HepG2 (cell line): Measurements from ENCODE around the gene DMRT1. TPM values are rescaled to one million over a fixed set of nuclear protein-coding genes. Genes with fewer than 3 reads are reported as not detected.

ENCODE experiments used
- ATAC-seq: fragments of 200-7000 bp; cut with Tn5 transposase; 3 replicates; pipeline ENCODE4 v1.9.1; 2020; ENCODE audit warnings: mild to moderate bottlenecking, moderate library complexity
- BruUV-seq: library from RNA; stranded (reverse); fragments of 400-500 nt; replicated peaks from 2 replicates; lab custom pipeline; 2021; lab: Mats Ljungman, UMichigan
- CTCF ChIA-PET: fragments of 300-600 bp; formaldehyde crosslinking; extraction: SDS; loops from one replicate; lab custom pipeline; 2021; ENCODE audit warnings: low total read pairs, inconsistent platforms, low intra/inter-chr PET ratio; lab: Yijun Ruan, JAX
- POLR2A ChIA-PET: fragments of 350-600 bp; sonication (Branson Sonifier 250); formaldehyde crosslinking; loops from one replicate; lab custom pipeline; 2020; ENCODE audit warnings: antibody characterized with exemption, inconsistent platforms; lab: Yijun Ruan, JAX
- DNase-seq: peaks from one replicate; pipeline ENCODE4 v3.0.0-alpha.2; 2015; ENCODE audit warnings: low spot score
- FAIRE-seq: peaks from 3 replicates; lab custom pipeline; 2011; peaks lifted over from hg19 to GRCh38; lab: Jason Lieb, UNC
- H2AFZ ChIP-seq: one replicate; pipeline ENCODE4 v1.6.1; 2011; ENCODE audit warnings: low read length, inconsistent platforms
- H3K27ac ChIP-seq: fragments of 300-600 bp; 3 replicates; pipeline ENCODE4 v1.8.0; 2011; ENCODE audit warnings: mixed run types, mild to moderate bottlenecking, mixed read lengths, low read length, inconsistent platforms; ENCODE audit not compliant: insufficient read depth; ENCODE audit errors: extremely low read length
- H3K27me3 ChIP-seq, 2 experiments: fragments of 200-600 bp in 1 of 2; 2 replicates in 1 of 2; 3 replicates in 1 of 2; pipeline versions ENCODE4 v1.6.0 to v1.8.0; 2011; ENCODE audit warnings: low read length in 2 of 2, mild to moderate bottlenecking in 2 of 2, moderate library complexity in 2 of 2, inconsistent platforms in 1 of 2; ENCODE audit not compliant: insufficient read depth in 2 of 2, control insufficient read depth in 1 of 2
- H3K36me3 ChIP-seq, 2 experiments: fragments of 200-600 bp in 1 of 2; replicated peaks in 1 of 2; 2 replicates in 1 of 2; 3 replicates in 1 of 2; pipeline versions ENCODE4 v1.5.1 to v1.8.0; 2011; ENCODE audit warnings: low read length in 2 of 2, inconsistent platforms in 1 of 2; ENCODE audit not compliant: insufficient read depth in 2 of 2, control insufficient read depth in 1 of 2
- H3K4me1 ChIP-seq: 2 replicates; pipeline ENCODE4 v1.5.1; 2012; ENCODE audit warnings: low read length, inconsistent platforms; ENCODE audit not compliant: insufficient read depth
- H3K4me2 ChIP-seq: 2 replicates; pipeline ENCODE4 v1.6.0; 2011; ENCODE audit warnings: low read depth, low read length, inconsistent platforms
- H3K4me3 ChIP-seq, 3 experiments: fragments of 200-600 bp in 1 of 3; sonication (generic), shearing (Covaris generic) in 1 of 3; replicated peaks in 1 of 3; 2 replicates each; pipeline ENCODE4 v1.5.1; 2011 to 2016; ENCODE audit warnings: low read length in 3 of 3, inconsistent platforms in 2 of 3, low read depth in 2 of 3, mild to moderate bottlenecking in 2 of 3, control low read depth in 1 of 3, mixed read lengths in 1 of 3; ENCODE audit not compliant: insufficient read depth in 1 of 3
- H3K79me2 ChIP-seq: one replicate; pipeline ENCODE4 v1.6.1; 2011; ENCODE audit warnings: low read length, inconsistent platforms; ENCODE audit not compliant: insufficient read depth
- H3K9ac ChIP-seq: 2 replicates; pipeline ENCODE4 v1.6.0; 2011; ENCODE audit warnings: mild to moderate bottlenecking, low read depth, low read length, inconsistent platforms; ENCODE audit not compliant: insufficient read depth
- H3K9me3 ChIP-seq: 2 replicates; pipeline ENCODE4 v1.5.1; 2012; ENCODE audit warnings: mild to moderate bottlenecking, low read length
- H4K20me1 ChIP-seq: 2 replicates; pipeline ENCODE4 v1.6.0; 2011; ENCODE audit warnings: inconsistent platforms, mild to moderate bottlenecking, low read length, moderate library complexity; ENCODE audit not compliant: insufficient read depth
- BHLHE40 ChIP-seq: IDR thresholded peaks from 2 replicates; pipeline ENCODE4 v1.6.1; 2011; ENCODE audit warnings: low read length, improper control_type of control experiment
- CTCF ChIP-seq: sonication (generic); formaldehyde crosslinking; IDR thresholded peaks from 2 replicates; pipeline ENCODE4 v1.5.0; 2020; ENCODE audit warnings: mild to moderate bottlenecking, missing genetic modification reagents, moderate library complexity
- EHMT2 ChIP-seq: fragments of 200-600 bp; sonication (generic); IDR thresholded peaks from 2 replicates; pipeline ENCODE4 v1.7.0; 2017; ENCODE audit warnings: antibody characterized with exemption, low read depth, low read length, borderline replicate concordance
- HMGXB3 ChIP-seq: sonication (generic); formaldehyde crosslinking; IDR thresholded peaks from 2 replicates; pipeline ENCODE4 v1.4.0; 2020; ENCODE audit warnings: missing genetic modification reagents, borderline replicate concordance
- KDM2A ChIP-seq: sonication (generic); formaldehyde crosslinking; IDR thresholded peaks from 2 replicates; pipeline ENCODE4 v1.4.0; 2020; ENCODE audit warnings: low read depth, missing genetic modification reagents, borderline replicate concordance
- THAP11 ChIP-seq: IDR thresholded peaks from 2 replicates; pipeline ENCODE4 v1.6.1; 2016; ENCODE audit warnings: missing biosample characterization, missing genetic modification reagents
- ZFX ChIP-seq: sonication (generic); formaldehyde crosslinking; IDR thresholded peaks from 2 replicates; pipeline ENCODE4 v1.4.0; 2020; ENCODE audit warnings: mild to moderate bottlenecking, low read depth, missing genetic modification reagents, moderate library complexity
- ZNF142 ChIP-seq: sonication (generic); formaldehyde crosslinking; IDR thresholded peaks from 2 replicates; pipeline ENCODE4 v1.4.0; 2020; ENCODE audit warnings: missing genetic modification reagents
- ZNF839 ChIP-seq: sonication (generic); formaldehyde crosslinking; IDR thresholded peaks from 2 replicates; pipeline ENCODE4 v1.4.0; 2020; ENCODE audit warnings: missing genetic modification reagents, mild to moderate bottlenecking, borderline replicate concordance
- WGBS: methylation state at CpG from one replicate; pipeline ENCODE4 v1.1.6; 2017; ENCODE audit warnings: low lambda C conversion rate; 5-methylcytosine and 5-hydroxymethylcytosine counted together
- in situ Hi-C: cut with HindIII; loops from 2 replicates; pipeline ENCODE4 v1.10.0; 2017; ENCODE audit warnings: low pct_unique_long_range_greater_than_20kb; ENCODE audit not compliant: extremely low pct_ligation_motif_present
- intact Hi-C: fragments of 100-400 bp; cut with micrococcal nuclease; formaldehyde crosslinking; loops from one replicate; pipeline ENCODE4 v1.10.0; 2022; ENCODE audit not compliant: unreplicated experiment
- polyA plus RNA-seq, 8 experiments: library from polyadenylated mRNA; depleted of rRNA in 3 of 8; stranded (reverse) in 7 of 8; unstranded in 1 of 8; fragments of >200 nt; fragmentation: Illumina TruSeq in 4 of 8; extraction: Trizol in 4 of 8; gene quantifications; 2 replicates each; pipeline versions ENCODE4 v1.2.1 to v1.2.3, GENCODE V29; 2011 to 2016; ENCODE audit warnings: low read depth in 4 of 8, missing spikeins in 1 of 8, mixed read lengths in 1 of 8; ENCODE audit not compliant: insufficient read depth in 1 of 8
- total RNA-seq, 5 experiments: library from RNA; depleted of rRNA; stranded (reverse); fragments of >200 nt; fragmentation: Illumina TruSeq; extraction: Trizol; gene quantifications; 2 replicates each; pipeline ENCODE4 v1.2.3, GENCODE V29; 2016; ENCODE audit warnings: low read depth in 1 of 5

The DMRT1 gene
- total and polyA plus RNA-seq, 2 of the 13 experiments (the other 11 are each of a cell fraction or from before 2014, with no cell fraction given) = not detected

GRCh38 chr9:1009101-1009707 lies 167.7 kb downstream of the DMRT1 start:
- ATAC-seq (peak; percentile 99), FAIRE-seq (peak; percentile 77), DNase-seq (peak; percentile 60)
- in situ Hi-C loops = no loop called here
- no peaks in the 10 kb centered on the region for H3K4me1 ChIP-seq
- H3K27me3 ChIP-seq = peaks cover 0 to 8% of the 10 kb centered on the region in 2 experiments; a peak in 1 of 5 replicates
- intact Hi-C loops = loop anchor here (1.0 to 10.0 kb wide), 4 partner anchors 116 to 662 kb away; no protein-coding TSS in a partner anchor
- H3K79me2 ChIP-seq = no peaks in the 10 kb centered on the region
- H3K9ac ChIP-seq = no peak overlapping the region
- no peaks in the 10 kb centered on the region for H3K9me3 ChIP-seq
- peak overlapping the region; percentile 30; the same call in 1 of the 2 replicates for H3K4me2 ChIP-seq
- no peak overlapping the region for H3K27ac ChIP-seq
- no peaks in the 10 kb centered on the region for H4K20me1 ChIP-seq
- BruUV-seq = no TSS peak
- ChIA-PET CTCF (interaction anchor here (1.2 to 2.7 kb wide), 6 partner anchors 11 to 662 kb away, joined by 3 to 29 read pairs (median 4); no protein-coding TSS in a partner anchor), POLR2A (no interaction called here)
- no peaks in the 10 kb centered on the region for H3K36me3 ChIP-seq
- WGBS = 8% methylated on average over 8 of the region's 14 CpGs
- no peak overlapping the region for H3K4me3 ChIP-seq
- H2AFZ ChIP-seq = no peak overlapping the region
- TF ChIP-seq THAP11 (CRISPR knock-in tag) = 0 out of 2 replicates have a peak, but pooled peaks have one; percentile 12
- TF ChIP-seq EHMT2 = no peak
- TF ChIP-seq ZNF839 = no peak
- peak; percentile 50; the same call in 1 of the 2 replicates for TF ChIP-seq KDM2A
- TF ChIP-seq HMGXB3 (CRISPR knock-in tag) = 0 out of 2 replicates have a peak, but pooled peaks have one; percentile 28
- peak; percentile 94 for TF ChIP-seq CTCF
- TF ChIP-seq BHLHE40 = peak; percentile 42; the same call in 1 of the 2 replicates
- no peak for TF ChIP-seq ZNF142 (CRISPR knock-in tag)
- TF ChIP-seq ZFX = peak; percentile 23; the same call in 1 of the 2 replicates
